Neural crest cell (in vitro differentiated cells): Measurements from ENCODE around the gene SIVA1. TPM values are rescaled to one million over a fixed set of nuclear protein-coding genes. Genes with fewer than 3 reads are reported as not detected.
A peak's percentile ranks its signal among the peaks of the same experiment; 100 is the strongest.

ENCODE experiments used
- DNase-seq: peaks from one replicate; pipeline ENCODE4 v3.0.0; 2021; ENCODE audit warnings: low read depth, mixed read lengths, low spot score
- H3K27ac Mint-ChIP-seq: one replicate; pipeline ENCODE4 v1.8.0; 2021; ENCODE audit warnings: mild to moderate bottlenecking, mixed read lengths; ENCODE audit not compliant: unreplicated experiment
- H3K27me3 Mint-ChIP-seq: 2 replicates; pipeline ENCODE4 v1.8.0; 2021; ENCODE audit warnings: low read depth, mild to moderate bottlenecking, mixed read lengths
- H3K36me3 Mint-ChIP-seq: 2 replicates; pipeline ENCODE4 v1.8.0; 2021; ENCODE audit warnings: low read depth, mild to moderate bottlenecking, mixed read lengths
- H3K4me1 Mint-ChIP-seq: 2 replicates; pipeline ENCODE4 v1.8.0; 2021; ENCODE audit warnings: mixed read lengths
- H3K4me3 Mint-ChIP-seq: one replicate; pipeline ENCODE4 v1.8.0; 2021; ENCODE audit warnings: mild to moderate bottlenecking, mixed read lengths
- H3K9me3 Mint-ChIP-seq: 2 replicates; pipeline ENCODE4 v1.8.0; 2021; ENCODE audit warnings: mixed read lengths
- CTCF ChIP-seq: fragments of 200-600 bp; sonication (generic); conservative IDR thresholded peaks from 2 replicates; pipeline ENCODE4 v1.5.0; 2021; ENCODE audit warnings: antibody characterized with exemption, mild to moderate bottlenecking
- total RNA-seq: library from RNA; stranded (reverse); gene quantifications from 2 replicates; pipeline ENCODE4 v1.2.1, GENCODE V29; 2021

Gene SIVA1
- total RNA-seq, 1 donor from 2014 or later, result 121 TPM

DNA sequence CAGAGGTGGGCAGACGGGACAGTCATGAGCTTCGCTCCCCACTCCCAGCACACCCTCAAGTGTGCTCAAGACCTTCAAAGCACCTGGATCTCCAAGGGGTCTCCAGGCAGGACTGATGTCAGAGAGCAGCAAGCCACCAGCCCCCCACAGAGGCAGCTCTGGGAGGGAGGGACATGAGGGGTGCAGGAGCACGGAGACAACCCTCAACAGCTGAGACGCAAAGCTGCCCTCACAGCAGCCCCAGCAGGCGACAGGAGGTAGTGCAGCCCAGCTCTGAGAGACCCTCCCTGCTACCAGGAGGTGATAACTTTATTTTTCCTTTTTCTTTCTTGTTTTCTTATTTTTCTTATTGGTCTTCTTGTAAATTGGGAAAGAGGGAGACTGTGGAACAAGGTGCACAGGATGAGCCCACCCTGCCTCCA is 17.9 kb downstream of the SIVA1 start:
- H3K4me1 Mint-ChIP-seq, result peaks cover 21% of the 10 kb centered on the region
- peaks cover 17% of the 10 kb centered on the region for H3K36me3 Mint-ChIP-seq
- H3K4me3 Mint-ChIP-seq, result no peak overlapping the region
- peak; percentile 63 for TF ChIP-seq CTCF
- H3K27me3 Mint-ChIP-seq, result no peaks in the 10 kb centered on the region
- no peak for DNase-seq
- no peaks in the 10 kb centered on the region for H3K9me3 Mint-ChIP-seq
- no peak overlapping the region for H3K27ac Mint-ChIP-seq

- TF ChIP-seq CTCF, result no peak
- Mint-ChIP-seq H3K4me1 (peaks cover 21% of the 10 kb centered on the region), H3K36me3 (peaks cover 17% of the 10 kb centered on the region), H3K9me3 (no peaks in the 10 kb centered on the region), H3K27ac (no peak overlapping the region), H3K27me3 (no peaks in the 10 kb centered on the region), H3K4me3 (no peak overlapping the region)
- no peak for DNase-seq
Measured at GRCh38 chr14:104771374-104771773, 18.4 kb downstream of the SIVA1 start.

GRCh38 chr14:104771918-104772706 is 19.2 kb downstream of the SIVA1 start:
- DNase-seq, result no peak
- H3K36me3 Mint-ChIP-seq, result peaks cover 17% of the 10 kb centered on the region
- no peaks in the 10 kb centered on the region for H3K27me3 Mint-ChIP-seq
- H3K4me1 Mint-ChIP-seq, result peaks cover 25% of the 10 kb centered on the region
- TF ChIP-seq CTCF, result no peak
- H3K4me3 Mint-ChIP-seq, result no peak overlapping the region
- H3K9me3 Mint-ChIP-seq, result no peaks in the 10 kb centered on the region
- no peak overlapping the region for H3K27ac Mint-ChIP-seq

DNA sequence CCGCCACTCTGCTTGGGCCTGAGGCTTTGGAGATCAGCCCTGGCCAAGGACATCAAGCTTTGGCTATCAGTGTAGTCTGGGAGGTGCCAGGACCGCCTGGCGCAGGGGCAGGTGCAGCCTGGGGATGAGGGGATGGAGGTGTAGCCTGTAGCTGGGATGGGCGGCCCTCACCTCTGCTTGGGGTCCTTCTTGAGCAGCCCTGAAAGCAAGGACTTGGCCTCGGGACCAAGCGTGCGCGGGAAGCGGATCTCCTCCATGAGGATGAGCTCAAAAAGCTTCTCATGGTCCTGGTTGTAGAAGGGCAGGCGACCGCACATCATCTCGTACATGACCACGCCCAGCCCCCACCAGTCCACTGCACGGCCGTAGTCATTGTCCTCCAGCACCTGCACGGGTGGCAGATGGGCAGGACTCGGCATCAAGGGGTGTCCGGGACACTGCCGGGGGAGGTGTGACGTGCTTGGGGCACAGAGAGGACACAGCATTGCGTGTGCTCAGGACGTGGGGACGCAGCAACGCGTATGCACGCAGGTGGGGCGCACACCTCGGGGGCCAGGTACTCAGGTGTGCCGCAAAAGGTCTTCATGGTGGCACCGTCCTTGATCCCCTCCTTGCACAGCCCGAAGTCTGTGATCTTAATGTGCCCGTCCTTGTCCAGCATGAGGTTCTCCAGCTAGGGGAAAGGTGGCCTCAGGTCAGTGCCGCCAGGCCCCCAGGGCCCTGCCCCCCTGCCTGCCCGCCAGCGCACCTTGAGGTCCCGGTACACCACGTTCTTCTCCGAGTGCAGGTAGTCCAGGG is 20.0 kb downstream of the SIVA1 start:
- Mint-ChIP-seq H3K27me3 (no peaks in the 10 kb centered on the region), H3K4me3 (no peak overlapping the region), H3K9me3 (no peaks in the 10 kb centered on the region), H3K27ac (no peak overlapping the region), H3K36me3 (peaks cover 17% of the 10 kb centered on the region), H3K4me1 (peaks cover 29% of the 10 kb centered on the region)
- DNase-seq, result no peak
- TF ChIP-seq CTCF, result no peak

- H3K9me3 Mint-ChIP-seq, result no peaks in the 10 kb centered on the region
- peaks cover 17% of the 10 kb centered on the region for H3K36me3 Mint-ChIP-seq
- no peaks in the 10 kb centered on the region for H3K27me3 Mint-ChIP-seq
- TF ChIP-seq CTCF, result no peak
- no peak overlapping the region for H3K27ac Mint-ChIP-seq
- no peak overlapping the region for H3K4me3 Mint-ChIP-seq
- DNase-seq, result no peak
- H3K4me1 Mint-ChIP-seq, result peaks cover 27% of the 10 kb centered on the region
Measured at GRCh38 chr14:104773505-104774452, 20.8 kb downstream of the SIVA1 start.
